ENCODE data around the gene GRHL3.

GRHL3 gene

GRCh38 chr1:24392982-24393650, 74.0 kb downstream of the GRHL3 start:
- no peaks in the 10 kb centered on the region for H3K9me3 ChIP-seq (ENCODE audit: low read length)
- H3K36me3 ChIP-seq (ENCODE audit: insufficient read depth, low read length) = no peaks in the 10 kb centered on the region

GRCh38 chr1:24393892-24394291, 74.7 kb downstream of the GRHL3 start:
- peaks cover 2% of the 10 kb centered on the region for H3K27me3 ChIP-seq (ENCODE audit: insufficient read depth, low read length)
- no peak overlapping the region for H2AFZ ChIP-seq (ENCODE audit: low read depth, low read length)
- no peaks in the 10 kb centered on the region for H3K4me1 ChIP-seq (ENCODE audit: insufficient read depth, low read length)
- H3K36me3 ChIP-seq (ENCODE audit: insufficient read depth, low read length) = no peaks in the 10 kb centered on the region
- no peaks in the 10 kb centered on the region for H3K9me3 ChIP-seq (ENCODE audit: low read length)
- H3K4me3 ChIP-seq (ENCODE audit: low read length) = no peak overlapping the region

More at GRCh38 chr1:24392982-24393650, 74.0 kb downstream of the GRHL3 start:
- no peak overlapping the region for H3K4me3 ChIP-seq (ENCODE audit: low read length)
- no peak overlapping the region for H2AFZ ChIP-seq (ENCODE audit: low read depth, low read length)
- H3K27me3 ChIP-seq (ENCODE audit: insufficient read depth, low read length) = peaks cover 2% of the 10 kb centered on the region
- H3K4me1 ChIP-seq (ENCODE audit: insufficient read depth, low read length) = no peaks in the 10 kb centered on the region

- no peaks in the 10 kb centered on the region for H3K36me3 ChIP-seq (ENCODE audit: insufficient read depth, low read length)
- peaks cover 2% of the 10 kb centered on the region for H3K27me3 ChIP-seq (ENCODE audit: insufficient read depth, low read length)
- no peak overlapping the region for H2AFZ ChIP-seq (ENCODE audit: low read depth, low read length)
- H3K9me3 ChIP-seq (ENCODE audit: low read length) = no peaks in the 10 kb centered on the region
- H3K4me3 ChIP-seq (ENCODE audit: low read length) = no peak overlapping the region
- H3K4me1 ChIP-seq (ENCODE audit: insufficient read depth, low read length) = no peaks in the 10 kb centered on the region
Observed at GRCh38 chr1:24400065-24400464, 80.9 kb downstream of the GRHL3 start.

- Histone ChIP-seq H3K4me1 (ENCODE audit: insufficient read depth, low read length) (no peaks in the 10 kb centered on the region), H3K27me3 (ENCODE audit: insufficient read depth, low read length) (no peaks in the 10 kb centered on the region), H2AFZ (ENCODE audit: low read depth, low read length) (no peak overlapping the region), H3K9me3 (ENCODE audit: low read length) (no peaks in the 10 kb centered on the region), H3K36me3 (ENCODE audit: insufficient read depth, low read length) (no peaks in the 10 kb centered on the region), H3K4me3 (ENCODE audit: low read length) (no peak overlapping the region)
Observed at GRCh38 chr1:24403806-24404205, 84.6 kb downstream of the GRHL3 start.

Measured in neuron (in vitro differentiated cells).